ENCODE measurements around the gene KRTAP6-1.

Gene KRTAP6-1

GRCh38 chr21:30582870-30583269 is 30.9 kb downstream of the KRTAP6-1 start:
- no peaks in the 10 kb centered on the region for H3K9me3 ChIP-seq (ENCODE audit: control insufficient read depth in 2 of 2, low read length in 2 of 2)
- H3K9ac ChIP-seq (ENCODE audit: low read depth in 1 of 2, low read length in 2 of 2) = no peak overlapping the region
- no peaks in the 10 kb centered on the region for H3K36me3 ChIP-seq (ENCODE audit: control insufficient read depth in 2 of 2, insufficient read depth in 2 of 2, low read length in 2 of 2)
- H3K27me3 ChIP-seq (ENCODE audit: control insufficient read depth in 2 of 2, insufficient read depth in 2 of 2, low read length in 2 of 2) = no peaks in the 10 kb centered on the region
- H3K27ac ChIP-seq (ENCODE audit: low read depth in 2 of 2, low read length in 2 of 2) = no peak overlapping the region
- H3K4me3 ChIP-seq (ENCODE audit: low read length in 2 of 2) = no peak overlapping the region
- no peaks in the 10 kb centered on the region for H3K4me1 ChIP-seq (ENCODE audit: control insufficient read depth in 2 of 2, insufficient read depth in 2 of 2, low read length in 2 of 2)

- H3K27me3 ChIP-seq (ENCODE audit: control insufficient read depth in 2 of 2, insufficient read depth in 2 of 2, low read length in 2 of 2) = no peaks in the 10 kb centered on the region
- no peak overlapping the region for H3K9ac ChIP-seq (ENCODE audit: low read depth in 1 of 2, low read length in 2 of 2)
- H3K9me3 ChIP-seq (ENCODE audit: control insufficient read depth in 2 of 2, low read length in 2 of 2) = no peaks in the 10 kb centered on the region
- no peak overlapping the region for H3K27ac ChIP-seq (ENCODE audit: low read depth in 2 of 2, low read length in 2 of 2)
- no peak overlapping the region for H3K4me3 ChIP-seq (ENCODE audit: low read length in 2 of 2)
- no peaks in the 10 kb centered on the region for H3K4me1 ChIP-seq (ENCODE audit: control insufficient read depth in 2 of 2, insufficient read depth in 2 of 2, low read length in 2 of 2)
- H3K36me3 ChIP-seq (ENCODE audit: control insufficient read depth in 2 of 2, insufficient read depth in 2 of 2, low read length in 2 of 2) = no peaks in the 10 kb centered on the region
Measured at GRCh38 chr21:30580132-30580531, 33.6 kb downstream of the KRTAP6-1 start.

GRCh38 chr21:30579346-30579745 is 34.4 kb downstream of the KRTAP6-1 start:
- Histone ChIP-seq H3K27ac (ENCODE audit: low read depth in 2 of 2, low read length in 2 of 2) (no peak overlapping the region), H3K27me3 (ENCODE audit: control insufficient read depth in 2 of 2, insufficient read depth in 2 of 2, low read length in 2 of 2) (no peaks in the 10 kb centered on the region), H3K4me3 (ENCODE audit: low read length in 2 of 2) (no peak overlapping the region), H3K9ac (ENCODE audit: low read depth in 1 of 2, low read length in 2 of 2) (no peak overlapping the region), H3K4me1 (ENCODE audit: control insufficient read depth in 2 of 2, insufficient read depth in 2 of 2, low read length in 2 of 2) (no peaks in the 10 kb centered on the region), H3K9me3 (ENCODE audit: control insufficient read depth in 2 of 2, low read length in 2 of 2) (no peaks in the 10 kb centered on the region), H3K36me3 (ENCODE audit: control insufficient read depth in 2 of 2, insufficient read depth in 2 of 2, low read length in 2 of 2) (no peaks in the 10 kb centered on the region)

GRCh38 chr21:30577766-30578165 is 36.0 kb downstream of the KRTAP6-1 start:
- H3K27me3 ChIP-seq (ENCODE audit: control insufficient read depth in 2 of 2, insufficient read depth in 2 of 2, low read length in 2 of 2) = no peaks in the 10 kb centered on the region
- no peak overlapping the region for H3K27ac ChIP-seq (ENCODE audit: low read depth in 2 of 2, low read length in 2 of 2)
- no peaks in the 10 kb centered on the region for H3K4me1 ChIP-seq (ENCODE audit: control insufficient read depth in 2 of 2, insufficient read depth in 2 of 2, low read length in 2 of 2)
- no peaks in the 10 kb centered on the region for H3K9me3 ChIP-seq (ENCODE audit: control insufficient read depth in 2 of 2, low read length in 2 of 2)
- no peak overlapping the region for H3K4me3 ChIP-seq (ENCODE audit: low read length in 2 of 2)
- H3K36me3 ChIP-seq (ENCODE audit: control insufficient read depth in 2 of 2, insufficient read depth in 2 of 2, low read length in 2 of 2) = no peaks in the 10 kb centered on the region
- no peak overlapping the region for H3K9ac ChIP-seq (ENCODE audit: low read depth in 1 of 2, low read length in 2 of 2)

GRCh38 chr21:30567617-30568016 is 46.1 kb downstream of the KRTAP6-1 start:
- Histone ChIP-seq H3K4me1 (ENCODE audit: control insufficient read depth in 2 of 2, insufficient read depth in 2 of 2, low read length in 2 of 2) (no peaks in the 10 kb centered on the region), H3K4me3 (ENCODE audit: low read length in 2 of 2) (no peak overlapping the region), H3K27me3 (ENCODE audit: control insufficient read depth in 2 of 2, insufficient read depth in 2 of 2, low read length in 2 of 2) (no peaks in the 10 kb centered on the region), H3K9me3 (ENCODE audit: control insufficient read depth in 2 of 2, low read length in 2 of 2) (peaks cover 0 to 2% of the 10 kb centered on the region in 2 donors), H3K9ac (ENCODE audit: low read depth in 1 of 2, low read length in 2 of 2) (no peak overlapping the region), H3K36me3 (ENCODE audit: control insufficient read depth in 2 of 2, insufficient read depth in 2 of 2, low read length in 2 of 2) (no peaks in the 10 kb centered on the region), H3K27ac (ENCODE audit: low read depth in 2 of 2, low read length in 2 of 2) (no peak overlapping the region)

- H3K9ac ChIP-seq (ENCODE audit: low read depth in 1 of 2, low read length in 2 of 2) = no peak overlapping the region
- no peak overlapping the region for H3K27ac ChIP-seq (ENCODE audit: low read depth in 2 of 2, low read length in 2 of 2)
- H3K9me3 ChIP-seq (ENCODE audit: control insufficient read depth in 2 of 2, low read length in 2 of 2) = no peaks in the 10 kb centered on the region
- H3K4me3 ChIP-seq (ENCODE audit: low read length in 2 of 2) = no peak overlapping the region
- H3K4me1 ChIP-seq (ENCODE audit: control insufficient read depth in 2 of 2, insufficient read depth in 2 of 2, low read length in 2 of 2) = no peaks in the 10 kb centered on the region
- no peaks in the 10 kb centered on the region for H3K27me3 ChIP-seq (ENCODE audit: control insufficient read depth in 2 of 2, insufficient read depth in 2 of 2, low read length in 2 of 2)
- no peaks in the 10 kb centered on the region for H3K36me3 ChIP-seq (ENCODE audit: control insufficient read depth in 2 of 2, insufficient read depth in 2 of 2, low read length in 2 of 2)
Measured at GRCh38 chr21:30563630-30564029, 50.1 kb downstream of the KRTAP6-1 start.

Measured in mucosa of rectum (tissue), 2 donors.